HepG2 (cell line): ENCODE data around the gene MOGAT3. TPM values are rescaled to one million over a fixed set of nuclear protein-coding genes. Genes with fewer than 3 reads are reported as not detected.

Source experiments
- ATAC-seq: fragments of 200-7000 bp; cut with Tn5 transposase; 3 replicates; pipeline ENCODE4 v1.9.1; 2020; ENCODE audit warnings: mild to moderate bottlenecking, moderate library complexity
- BruUV-seq: library from RNA; stranded (reverse); fragments of 400-500 nt; replicated peaks from 2 replicates; lab custom pipeline; 2021; lab: Mats Ljungman, UMichigan
- CTCF ChIA-PET: fragments of 300-600 bp; formaldehyde crosslinking; extraction: SDS; loops from one replicate; lab custom pipeline; 2021; ENCODE audit warnings: low total read pairs, inconsistent platforms, low intra/inter-chr PET ratio; lab: Yijun Ruan, JAX
- POLR2A ChIA-PET: fragments of 350-600 bp; sonication (Branson Sonifier 250); formaldehyde crosslinking; loops from one replicate; lab custom pipeline; 2020; ENCODE audit warnings: antibody characterized with exemption, inconsistent platforms; lab: Yijun Ruan, JAX
- DNase-seq: peaks from one replicate; pipeline ENCODE4 v3.0.0-alpha.2; 2015; ENCODE audit warnings: low spot score
- FAIRE-seq: peaks from 3 replicates; lab custom pipeline; 2011; peaks lifted over from hg19 to GRCh38; lab: Jason Lieb, UNC
- H2AFZ ChIP-seq: one replicate; pipeline ENCODE4 v1.6.1; 2011; ENCODE audit warnings: low read length, inconsistent platforms
- H3K27ac ChIP-seq: fragments of 300-600 bp; 3 replicates; pipeline ENCODE4 v1.8.0; 2011; ENCODE audit warnings: mixed run types, mild to moderate bottlenecking, mixed read lengths, low read length, inconsistent platforms; ENCODE audit not compliant: insufficient read depth; ENCODE audit errors: extremely low read length
- H3K27me3 ChIP-seq, 2 experiments: fragments of 200-600 bp in 1 of 2; 2 replicates in 1 of 2; 3 replicates in 1 of 2; pipeline versions ENCODE4 v1.6.0 to v1.8.0; 2011; ENCODE audit warnings: low read length in 2 of 2, mild to moderate bottlenecking in 2 of 2, moderate library complexity in 2 of 2, inconsistent platforms in 1 of 2; ENCODE audit not compliant: insufficient read depth in 2 of 2, control insufficient read depth in 1 of 2
- H3K36me3 ChIP-seq, 2 experiments: fragments of 200-600 bp in 1 of 2; replicated peaks in 1 of 2; 2 replicates in 1 of 2; 3 replicates in 1 of 2; pipeline versions ENCODE4 v1.5.1 to v1.8.0; 2011; ENCODE audit warnings: low read length in 2 of 2, inconsistent platforms in 1 of 2; ENCODE audit not compliant: insufficient read depth in 2 of 2, control insufficient read depth in 1 of 2
- H3K4me1 ChIP-seq: 2 replicates; pipeline ENCODE4 v1.5.1; 2012; ENCODE audit warnings: low read length, inconsistent platforms; ENCODE audit not compliant: insufficient read depth
- H3K4me2 ChIP-seq: 2 replicates; pipeline ENCODE4 v1.6.0; 2011; ENCODE audit warnings: low read depth, low read length, inconsistent platforms
- H3K4me3 ChIP-seq, 3 experiments: fragments of 200-600 bp in 1 of 3; sonication (generic), shearing (Covaris generic) in 1 of 3; replicated peaks in 1 of 3; 2 replicates each; pipeline ENCODE4 v1.5.1; 2011 to 2016; ENCODE audit warnings: low read length in 3 of 3, inconsistent platforms in 2 of 3, low read depth in 2 of 3, mild to moderate bottlenecking in 2 of 3, control low read depth in 1 of 3, mixed read lengths in 1 of 3; ENCODE audit not compliant: insufficient read depth in 1 of 3
- H3K79me2 ChIP-seq: one replicate; pipeline ENCODE4 v1.6.1; 2011; ENCODE audit warnings: low read length, inconsistent platforms; ENCODE audit not compliant: insufficient read depth
- H3K9ac ChIP-seq: 2 replicates; pipeline ENCODE4 v1.6.0; 2011; ENCODE audit warnings: mild to moderate bottlenecking, low read depth, low read length, inconsistent platforms; ENCODE audit not compliant: insufficient read depth
- H3K9me3 ChIP-seq: 2 replicates; pipeline ENCODE4 v1.5.1; 2012; ENCODE audit warnings: mild to moderate bottlenecking, low read length
- H4K20me1 ChIP-seq: 2 replicates; pipeline ENCODE4 v1.6.0; 2011; ENCODE audit warnings: inconsistent platforms, mild to moderate bottlenecking, low read length, moderate library complexity; ENCODE audit not compliant: insufficient read depth
- KLF12 ChIP-seq: sonication (generic); formaldehyde crosslinking; IDR thresholded peaks from 2 replicates; pipeline ENCODE4 v1.4.0; 2020; ENCODE audit warnings: missing genetic modification reagents, borderline replicate concordance
- MIER2 ChIP-seq: IDR thresholded peaks from 2 replicates; pipeline ENCODE4 v1.6.1; 2016; ENCODE audit warnings: missing biosample characterization, missing genetic modification reagents
- MXD4 ChIP-seq: IDR thresholded peaks from 2 replicates; pipeline ENCODE4 v1.6.1; 2016; ENCODE audit warnings: mild to moderate bottlenecking, missing biosample characterization, missing genetic modification reagents
- PAF1 ChIP-seq: IDR thresholded peaks from 2 replicates; pipeline ENCODE4 v1.6.1; 2016; ENCODE audit warnings: missing genetic modification reagents, missing compliant biosample characterization
- ZKSCAN5 ChIP-seq: sonication (generic); formaldehyde crosslinking; IDR thresholded peaks from 2 replicates; pipeline ENCODE4 v1.5.1; 2020; ENCODE audit warnings: mild to moderate bottlenecking, missing genetic modification reagents
- ZMYM2 ChIP-seq: sonication (generic); formaldehyde crosslinking; IDR thresholded peaks from 2 replicates; pipeline ENCODE4 v1.8.0; 2022; ENCODE audit warnings: mild to moderate bottlenecking, missing genetic modification reagents
- ZNF30 ChIP-seq: sonication (generic); formaldehyde crosslinking; IDR thresholded peaks from 2 replicates; pipeline ENCODE4 v1.5.0; 2020; ENCODE audit warnings: mild to moderate bottlenecking, missing genetic modification reagents
- ZNF329 ChIP-seq: sonication (generic); formaldehyde crosslinking; IDR thresholded peaks from 2 replicates; pipeline ENCODE4 v1.9.0; 2021; ENCODE audit warnings: low read depth, mild to moderate bottlenecking, missing genetic modification reagents
- ZNF839 ChIP-seq: sonication (generic); formaldehyde crosslinking; IDR thresholded peaks from 2 replicates; pipeline ENCODE4 v1.4.0; 2020; ENCODE audit warnings: missing genetic modification reagents, mild to moderate bottlenecking, borderline replicate concordance
- WGBS: methylation state at CpG from one replicate; pipeline ENCODE4 v1.1.6; 2017; ENCODE audit warnings: low lambda C conversion rate; 5-methylcytosine and 5-hydroxymethylcytosine counted together
- in situ Hi-C: cut with HindIII; loops from 2 replicates; pipeline ENCODE4 v1.10.0; 2017; ENCODE audit warnings: low pct_unique_long_range_greater_than_20kb; ENCODE audit not compliant: extremely low pct_ligation_motif_present
- intact Hi-C: fragments of 100-400 bp; cut with micrococcal nuclease; formaldehyde crosslinking; loops from one replicate; pipeline ENCODE4 v1.10.0; 2022; ENCODE audit not compliant: unreplicated experiment
- polyA plus RNA-seq, 8 experiments: library from polyadenylated mRNA; depleted of rRNA in 3 of 8; stranded (reverse) in 7 of 8; unstranded in 1 of 8; fragments of >200 nt; fragmentation: Illumina TruSeq in 4 of 8; extraction: Trizol in 4 of 8; gene quantifications; 2 replicates each; pipeline versions ENCODE4 v1.2.1 to v1.2.3, GENCODE V29; 2011 to 2016; ENCODE audit warnings: low read depth in 4 of 8, missing spikeins in 1 of 8, mixed read lengths in 1 of 8; ENCODE audit not compliant: insufficient read depth in 1 of 8
- total RNA-seq, 5 experiments: library from RNA; depleted of rRNA; stranded (reverse); fragments of >200 nt; fragmentation: Illumina TruSeq; extraction: Trizol; gene quantifications; 2 replicates each; pipeline ENCODE4 v1.2.3, GENCODE V29; 2016; ENCODE audit warnings: low read depth in 1 of 5
- TF ChIP-seq, protein P1 (sequence below): sonication (generic); formaldehyde crosslinking; IDR thresholded peaks from 2 replicates; pipeline ENCODE4 v1.9.0; 2021; ENCODE audit warnings: missing genetic modification reagents, borderline replicate concordance
- TF ChIP-seq, protein P2 (sequence below): conservative IDR thresholded peaks from 2 replicates; pipeline ENCODE4 v1.6.1; 2018; ENCODE audit warnings: missing genetic modification reagents
- TF ChIP-seq, protein P3 (sequence below): sonication (generic); formaldehyde crosslinking; IDR thresholded peaks from 2 replicates; pipeline ENCODE4 v1.8.0; 2022; ENCODE audit warnings: missing genetic modification reagents, mild to moderate bottlenecking, borderline replicate concordance
- TF ChIP-seq, protein P4 (sequence below): sonication (generic); formaldehyde crosslinking; conservative IDR thresholded peaks from 2 replicates; pipeline ENCODE4 v1.4.0; 2020; ENCODE audit warnings: mild to moderate bottlenecking, missing genetic modification reagents, moderate library complexity

Gene MOGAT3
- total and polyA plus RNA-seq, 2 of the 13 experiments (the other 11 are each of a cell fraction or from before 2014, with no cell fraction given) = 22.5 to 30.5 TPM

DNA sequence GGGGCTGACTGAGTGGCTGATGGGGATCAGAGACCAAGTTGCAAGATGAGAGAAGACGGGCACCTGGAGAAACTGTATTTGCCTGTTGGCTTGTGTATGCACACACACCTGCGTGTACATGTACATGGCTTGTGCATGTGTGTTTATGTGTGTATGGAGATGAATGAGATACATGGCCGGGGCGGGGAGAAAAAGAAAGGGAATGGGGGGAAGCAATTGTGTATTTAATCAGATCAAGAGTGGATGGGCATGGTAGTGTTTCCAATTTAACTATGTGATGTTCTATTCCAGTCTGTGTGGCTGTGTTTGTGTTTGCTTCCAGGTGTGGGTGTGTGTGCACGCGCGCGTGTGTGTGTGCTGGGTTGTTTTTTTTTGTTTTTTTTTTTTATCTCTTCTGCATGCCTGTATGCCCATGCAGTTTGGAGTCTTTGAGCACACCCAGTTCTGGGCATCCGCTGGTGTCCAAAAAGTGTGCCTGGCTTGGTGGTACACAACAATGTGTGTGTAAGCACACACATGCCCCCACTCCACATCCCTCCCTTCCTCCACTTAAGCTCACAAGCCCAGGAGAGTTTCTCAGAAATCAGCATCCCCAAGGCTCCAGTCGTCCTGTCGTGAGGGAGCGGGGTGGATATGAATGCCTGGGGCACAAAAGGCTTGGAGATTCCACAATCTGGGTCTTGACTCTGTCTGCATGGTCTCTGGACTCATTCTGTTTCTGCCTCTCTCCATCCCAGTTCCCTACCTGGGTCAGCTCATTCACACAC is 33.0 kb downstream of the MOGAT3 start:
- intact Hi-C loops = loop anchor here (2.0 kb wide), 1 partner anchor 23 kb away; no protein-coding TSS in a partner anchor
- TF ChIP-seq, protein P1, sequence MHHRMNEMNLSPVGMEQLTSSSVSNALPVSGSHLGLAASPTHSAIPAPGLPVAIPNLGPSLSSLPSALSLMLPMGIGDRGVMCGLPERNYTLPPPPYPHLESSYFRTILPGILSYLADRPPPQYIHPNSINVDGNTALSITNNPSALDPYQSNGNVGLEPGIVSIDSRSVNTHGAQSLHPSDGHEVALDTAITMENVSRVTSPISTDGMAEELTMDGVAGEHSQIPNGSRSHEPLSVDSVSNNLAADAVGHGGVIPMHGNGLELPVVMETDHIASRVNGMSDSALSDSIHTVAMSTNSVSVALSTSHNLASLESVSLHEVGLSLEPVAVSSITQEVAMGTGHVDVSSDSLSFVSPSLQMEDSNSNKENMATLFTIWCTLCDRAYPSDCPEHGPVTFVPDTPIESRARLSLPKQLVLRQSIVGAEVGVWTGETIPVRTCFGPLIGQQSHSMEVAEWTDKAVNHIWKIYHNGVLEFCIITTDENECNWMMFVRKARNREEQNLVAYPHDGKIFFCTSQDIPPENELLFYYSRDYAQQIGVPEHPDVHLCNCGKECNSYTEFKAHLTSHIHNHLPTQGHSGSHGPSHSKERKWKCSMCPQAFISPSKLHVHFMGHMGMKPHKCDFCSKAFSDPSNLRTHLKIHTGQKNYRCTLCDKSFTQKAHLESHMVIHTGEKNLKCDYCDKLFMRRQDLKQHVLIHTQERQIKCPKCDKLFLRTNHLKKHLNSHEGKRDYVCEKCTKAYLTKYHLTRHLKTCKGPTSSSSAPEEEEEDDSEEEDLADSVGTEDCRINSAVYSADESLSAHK (CRISPR knock-in tag) = no peak
- TF ChIP-seq ZKSCAN5 (CRISPR knock-in tag) (no peak), ZMYM2 (no peak), ZNF839 (no peak), MIER2 (CRISPR knock-in tag) (no peak), ZNF30 (CRISPR knock-in tag) (no peak), MXD4 (CRISPR knock-in tag) (no peak), KLF12 (CRISPR knock-in tag) (no peak), ZNF329 (no peak), PAF1 (CRISPR knock-in tag) (no peak)
- TF ChIP-seq, protein P2, sequence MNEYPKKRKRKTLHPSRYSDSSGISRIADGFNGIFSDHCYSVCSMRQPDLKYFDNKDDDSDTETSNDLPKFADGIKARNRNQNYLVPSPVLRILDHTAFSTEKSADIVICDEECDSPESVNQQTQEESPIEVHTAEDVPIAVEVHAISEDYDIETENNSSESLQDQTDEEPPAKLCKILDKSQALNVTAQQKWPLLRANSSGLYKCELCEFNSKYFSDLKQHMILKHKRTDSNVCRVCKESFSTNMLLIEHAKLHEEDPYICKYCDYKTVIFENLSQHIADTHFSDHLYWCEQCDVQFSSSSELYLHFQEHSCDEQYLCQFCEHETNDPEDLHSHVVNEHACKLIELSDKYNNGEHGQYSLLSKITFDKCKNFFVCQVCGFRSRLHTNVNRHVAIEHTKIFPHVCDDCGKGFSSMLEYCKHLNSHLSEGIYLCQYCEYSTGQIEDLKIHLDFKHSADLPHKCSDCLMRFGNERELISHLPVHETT = no peak
- TF ChIP-seq, protein P3, sequence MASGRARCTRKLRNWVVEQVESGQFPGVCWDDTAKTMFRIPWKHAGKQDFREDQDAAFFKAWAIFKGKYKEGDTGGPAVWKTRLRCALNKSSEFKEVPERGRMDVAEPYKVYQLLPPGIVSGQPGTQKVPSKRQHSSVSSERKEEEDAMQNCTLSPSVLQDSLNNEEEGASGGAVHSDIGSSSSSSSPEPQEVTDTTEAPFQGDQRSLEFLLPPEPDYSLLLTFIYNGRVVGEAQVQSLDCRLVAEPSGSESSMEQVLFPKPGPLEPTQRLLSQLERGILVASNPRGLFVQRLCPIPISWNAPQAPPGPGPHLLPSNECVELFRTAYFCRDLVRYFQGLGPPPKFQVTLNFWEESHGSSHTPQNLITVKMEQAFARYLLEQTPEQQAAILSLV (CRISPR knock-in tag) = no peak
- TF ChIP-seq, protein P4, sequence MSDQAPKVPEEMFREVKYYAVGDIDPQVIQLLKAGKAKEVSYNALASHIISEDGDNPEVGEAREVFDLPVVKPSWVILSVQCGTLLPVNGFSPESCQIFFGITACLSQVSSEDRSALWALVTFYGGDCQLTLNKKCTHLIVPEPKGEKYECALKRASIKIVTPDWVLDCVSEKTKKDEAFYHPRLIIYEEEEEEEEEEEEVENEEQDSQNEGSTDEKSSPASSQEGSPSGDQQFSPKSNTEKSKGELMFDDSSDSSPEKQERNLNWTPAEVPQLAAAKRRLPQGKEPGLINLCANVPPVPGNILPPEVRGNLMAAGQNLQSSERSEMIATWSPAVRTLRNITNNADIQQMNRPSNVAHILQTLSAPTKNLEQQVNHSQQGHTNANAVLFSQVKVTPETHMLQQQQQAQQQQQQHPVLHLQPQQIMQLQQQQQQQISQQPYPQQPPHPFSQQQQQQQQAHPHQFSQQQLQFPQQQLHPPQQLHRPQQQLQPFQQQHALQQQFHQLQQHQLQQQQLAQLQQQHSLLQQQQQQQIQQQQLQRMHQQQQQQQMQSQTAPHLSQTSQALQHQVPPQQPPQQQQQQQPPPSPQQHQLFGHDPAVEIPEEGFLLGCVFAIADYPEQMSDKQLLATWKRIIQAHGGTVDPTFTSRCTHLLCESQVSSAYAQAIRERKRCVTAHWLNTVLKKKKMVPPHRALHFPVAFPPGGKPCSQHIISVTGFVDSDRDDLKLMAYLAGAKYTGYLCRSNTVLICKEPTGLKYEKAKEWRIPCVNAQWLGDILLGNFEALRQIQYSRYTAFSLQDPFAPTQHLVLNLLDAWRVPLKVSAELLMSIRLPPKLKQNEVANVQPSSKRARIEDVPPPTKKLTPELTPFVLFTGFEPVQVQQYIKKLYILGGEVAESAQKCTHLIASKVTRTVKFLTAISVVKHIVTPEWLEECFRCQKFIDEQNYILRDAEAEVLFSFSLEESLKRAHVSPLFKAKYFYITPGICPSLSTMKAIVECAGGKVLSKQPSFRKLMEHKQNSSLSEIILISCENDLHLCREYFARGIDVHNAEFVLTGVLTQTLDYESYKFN (CRISPR knock-in tag) = no peak
- peaks cover 54% of the 10 kb centered on the region for H3K4me1 ChIP-seq
- no peaks in the 10 kb centered on the region for H3K79me2 ChIP-seq
- ChIA-PET POLR2A (interaction anchor here (0.9 to 1.0 kb wide), 2 partner anchors 24 kb away, joined by 3 read pairs; no protein-coding TSS in a partner anchor), CTCF (interaction anchor here (2.7 kb wide), 1 partner anchor 24 kb away, joined by 14 read pairs; no protein-coding TSS in a partner anchor)
- peaks cover 9% of the 10 kb centered on the region; the same call in 1 of the 2 replicates for H4K20me1 ChIP-seq
- FAIRE-seq (no peak), ATAC-seq (no peak), DNase-seq (no peak)
- in situ Hi-C loops = no loop called here
- no peak overlapping the region for H2AFZ ChIP-seq
- BruUV-seq = no TSS peak
- no peaks in the 10 kb centered on the region for H3K36me3 ChIP-seq
- no peaks in the 10 kb centered on the region for H3K9me3 ChIP-seq
- H3K27me3 ChIP-seq = peaks cover 11 to 75% of the 10 kb centered on the region in 2 experiments
- no peak overlapping the region for H3K9ac ChIP-seq
- no peak overlapping the region for H3K4me3 ChIP-seq
- H3K4me2 ChIP-seq = no peak overlapping the region
- H3K27ac ChIP-seq = no peak overlapping the region
- WGBS = 14% methylated on average over 12 of the region's 12 CpGs
